Neural progenitor cell (in vitro differentiated cells): ENCODE measurements around the gene TTLL5. TPM values are rescaled to one million over a fixed set of nuclear protein-coding genes. Genes with fewer than 3 reads are reported as not detected.

Source experiments
- DNase-seq: peaks from one replicate; pipeline ENCODE4 v3.0.0-alpha.2; 2016; ENCODE audit warnings: low spot score
- H2AFZ ChIP-seq: fragments of 200-600 bp; sonication (generic); replicated peaks from 2 replicates; pipeline ENCODE4 v1.6.1; 2016; ENCODE audit warnings: antibody characterized with exemption
- H3F3A ChIP-seq: fragments of 200-600 bp; sonication (generic); 2 replicates; pipeline ENCODE4 v1.6.1; 2016; ENCODE audit warnings: antibody characterized with exemption, low read depth
- H3K27ac ChIP-seq: fragments of 200-600 bp; sonication (generic); 2 replicates; pipeline ENCODE4 v1.5.1; 2016; ENCODE audit warnings: mild to moderate bottlenecking
- H3K27me3 ChIP-seq: fragments of 200-600 bp; sonication (generic); 2 replicates; pipeline ENCODE4 v1.6.1; 2016; ENCODE audit warnings: mild to moderate bottlenecking, moderate library complexity
- H3K36me3 ChIP-seq: fragments of 200-600 bp; sonication (generic); 2 replicates; pipeline ENCODE4 v1.5.1; 2016
- H3K4me1 ChIP-seq: fragments of 200-600 bp; sonication (generic); 2 replicates; pipeline ENCODE4 v1.6.1; 2016; ENCODE audit warnings: mixed run types
- H3K4me2 ChIP-seq: fragments of 200-600 bp; sonication (generic); 2 replicates; pipeline ENCODE4 v1.6.1; 2016
- H3K4me3 ChIP-seq: fragments of 200-600 bp; sonication (generic); 2 replicates; pipeline ENCODE4 v1.5.1; 2016
- H3K79me2 ChIP-seq: fragments of 200-600 bp; sonication (generic); 2 replicates; pipeline ENCODE4 v1.6.1; 2016; ENCODE audit warnings: low read depth
- H3K9ac ChIP-seq: fragments of 200-600 bp; sonication (generic); 2 replicates; pipeline ENCODE4 v1.6.1; 2016
- H3K9me3 ChIP-seq: fragments of 200-600 bp; sonication (generic); 2 replicates; pipeline ENCODE4 v1.5.1; 2016; ENCODE audit warnings: low read depth
- H4K20me1 ChIP-seq: fragments of 200-600 bp; sonication (generic); 2 replicates; pipeline ENCODE4 v1.6.1; 2016; ENCODE audit warnings: low read depth
- H3K27ac Mint-ChIP-seq: 3 replicates; pipeline ENCODE4 v1.8.0; 2021; ENCODE audit warnings: mixed read lengths
- H3K27me3 Mint-ChIP-seq: 2 replicates; pipeline ENCODE4 v1.8.0; 2022; ENCODE audit warnings: low read depth, mild to moderate bottlenecking, inconsistent platforms, moderate library complexity, mixed read lengths; ENCODE audit not compliant: insufficient read depth
- H3K36me3 Mint-ChIP-seq: 3 replicates; pipeline ENCODE4 v1.8.0; 2021; ENCODE audit warnings: mixed read lengths
- H3K4me1 Mint-ChIP-seq: 3 replicates; pipeline ENCODE4 v1.8.0; 2021; ENCODE audit warnings: mixed read lengths
- H3K4me3 Mint-ChIP-seq: 3 replicates; pipeline ENCODE4 v1.8.0; 2021; ENCODE audit warnings: mild to moderate bottlenecking, moderate library complexity, mixed read lengths
- H3K9me3 Mint-ChIP-seq: 3 replicates; pipeline ENCODE4 v1.8.0; 2020; ENCODE audit warnings: mixed read lengths
- EZH2 ChIP-seq: fragments of 200-600 bp; sonication (generic); IDR thresholded peaks from 2 replicates; pipeline ENCODE4 v1.6.1; 2017; ENCODE audit warnings: antibody characterized with exemption, mild to moderate bottlenecking, moderate library complexity
- EZH2phosphoT487 ChIP-seq: fragments of 200-600 bp; sonication (generic); IDR thresholded peaks from 2 replicates; pipeline ENCODE4 v1.6.1; 2017; ENCODE audit warnings: antibody characterized with exemption
- total RNA-seq: library from RNA; depleted of rRNA; stranded (reverse); fragments of >200 nt; gene quantifications from 2 replicates; pipeline ENCODE4 v1.2.3, GENCODE V29; 2015; ENCODE audit warnings: low replicate concordance
- TF ChIP-seq, protein P1 (sequence below): fragments of 200-600 bp; sonication (generic); IDR thresholded peaks from 2 replicates; pipeline ENCODE4 v1.5.1; 2017; ENCODE audit warnings: antibody characterized with exemption, mild to moderate bottlenecking

The TTLL5 gene
- total RNA-seq, 1 donor from 2014 or later: 61.4 TPM

DNA sequence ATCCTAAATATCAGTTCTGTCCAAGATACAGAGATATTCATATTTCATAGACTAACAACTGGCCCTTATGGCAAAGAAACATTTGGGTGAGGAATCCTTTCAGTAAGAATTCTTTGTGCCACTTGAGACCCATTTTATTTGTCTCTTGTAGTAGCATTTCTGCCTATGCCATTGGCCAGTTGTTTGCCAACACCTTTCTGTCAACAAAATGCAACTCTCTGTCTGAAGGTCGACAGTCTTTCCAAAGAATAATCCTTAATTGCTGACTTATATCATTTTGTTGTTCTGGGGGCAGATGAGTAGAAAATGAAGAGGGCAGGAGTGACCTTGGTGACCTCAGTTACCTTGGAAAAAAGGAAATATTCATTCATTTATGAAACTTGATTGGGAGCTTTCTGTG, 335.4 kb downstream of the TTLL5 start:
- H3K4me2 ChIP-seq: no peak overlapping the region
- peaks cover 14% of the 10 kb centered on the region for H4K20me1 ChIP-seq
- no peak overlapping the region for H3K4me3 Mint-ChIP-seq
- TF ChIP-seq EZH2 (no peak), EZH2phosphoT487 (no peak)
- TF ChIP-seq, protein P1, sequence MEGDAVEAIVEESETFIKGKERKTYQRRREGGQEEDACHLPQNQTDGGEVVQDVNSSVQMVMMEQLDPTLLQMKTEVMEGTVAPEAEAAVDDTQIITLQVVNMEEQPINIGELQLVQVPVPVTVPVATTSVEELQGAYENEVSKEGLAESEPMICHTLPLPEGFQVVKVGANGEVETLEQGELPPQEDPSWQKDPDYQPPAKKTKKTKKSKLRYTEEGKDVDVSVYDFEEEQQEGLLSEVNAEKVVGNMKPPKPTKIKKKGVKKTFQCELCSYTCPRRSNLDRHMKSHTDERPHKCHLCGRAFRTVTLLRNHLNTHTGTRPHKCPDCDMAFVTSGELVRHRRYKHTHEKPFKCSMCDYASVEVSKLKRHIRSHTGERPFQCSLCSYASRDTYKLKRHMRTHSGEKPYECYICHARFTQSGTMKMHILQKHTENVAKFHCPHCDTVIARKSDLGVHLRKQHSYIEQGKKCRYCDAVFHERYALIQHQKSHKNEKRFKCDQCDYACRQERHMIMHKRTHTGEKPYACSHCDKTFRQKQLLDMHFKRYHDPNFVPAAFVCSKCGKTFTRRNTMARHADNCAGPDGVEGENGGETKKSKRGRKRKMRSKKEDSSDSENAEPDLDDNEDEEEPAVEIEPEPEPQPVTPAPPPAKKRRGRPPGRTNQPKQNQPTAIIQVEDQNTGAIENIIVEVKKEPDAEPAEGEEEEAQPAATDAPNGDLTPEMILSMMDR: no peak
- H3K9me3 ChIP-seq: no peaks in the 10 kb centered on the region
- no peak overlapping the region for H2AFZ ChIP-seq
- H3K4me1 Mint-ChIP-seq: no peaks in the 10 kb centered on the region
- H3K4me3 ChIP-seq: no peak overlapping the region
- DNase-seq: no peak
- H3K79me2 ChIP-seq: no peaks in the 10 kb centered on the region
- no peak overlapping the region for H3K9ac ChIP-seq
- no peaks in the 10 kb centered on the region for H3K9me3 Mint-ChIP-seq
- no peaks in the 10 kb centered on the region for H3K4me1 ChIP-seq
- H3F3A ChIP-seq: no peaks in the 10 kb centered on the region
- no peak overlapping the region for H3K27ac ChIP-seq
- peaks cover 3% of the 10 kb centered on the region for H3K27me3 Mint-ChIP-seq
- no peaks in the 10 kb centered on the region for H3K27me3 ChIP-seq
- H3K27ac Mint-ChIP-seq: no peak overlapping the region
- H3K36me3 Mint-ChIP-seq: peaks cover 38% of the 10 kb centered on the region
- no peaks in the 10 kb centered on the region for H3K36me3 ChIP-seq

DNA sequence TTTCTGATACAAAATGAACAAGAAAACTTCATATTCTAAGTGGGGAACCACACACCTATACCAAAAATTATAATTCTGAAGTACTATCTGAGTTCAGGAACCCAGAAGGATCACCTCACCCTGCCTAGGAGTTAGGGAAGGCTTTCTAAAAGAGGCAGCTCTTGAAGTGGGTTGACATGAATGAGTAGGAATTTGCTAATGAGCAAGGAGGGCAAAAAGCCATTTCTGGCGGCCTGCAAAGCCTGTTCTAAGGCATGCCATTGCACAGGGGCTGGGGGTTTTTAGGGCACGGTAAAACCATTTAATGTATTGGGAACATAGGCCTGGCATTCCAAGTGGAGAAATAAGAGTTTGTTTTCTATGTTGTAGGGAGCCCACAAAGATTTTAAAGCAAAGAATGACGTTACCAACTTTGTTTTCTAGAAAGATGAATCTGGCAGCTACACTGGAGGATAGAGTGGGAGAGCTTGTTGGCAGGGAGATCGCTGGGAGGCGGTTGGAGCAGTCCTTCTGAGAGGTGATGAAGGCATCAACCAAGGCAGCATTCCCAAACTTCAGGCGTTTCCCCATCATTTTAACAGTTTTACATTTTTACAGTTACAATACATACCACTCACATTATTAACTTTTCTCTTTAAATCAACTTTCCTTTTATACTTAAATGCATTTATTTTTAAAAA, 338.6 kb downstream of the TTLL5 start:
- Histone ChIP-seq H3K27me3 (no peaks in the 10 kb centered on the region), H3K79me2 (no peaks in the 10 kb centered on the region), H3F3A (no peaks in the 10 kb centered on the region), H3K9ac (no peak overlapping the region), H3K4me2 (no peak overlapping the region), H3K27ac (no peak overlapping the region), H2AFZ (no peak overlapping the region), H3K4me1 (no peaks in the 10 kb centered on the region), H4K20me1 (peaks cover 11% of the 10 kb centered on the region), H3K36me3 (peaks cover 6% of the 10 kb centered on the region), H3K4me3 (no peak overlapping the region), H3K9me3 (no peaks in the 10 kb centered on the region)
- Mint-ChIP-seq H3K9me3 (peaks cover 9% of the 10 kb centered on the region), H3K27ac (no peak overlapping the region), H3K4me1 (no peaks in the 10 kb centered on the region), H3K27me3 (peaks cover 3% of the 10 kb centered on the region), H3K36me3 (peaks cover 50% of the 10 kb centered on the region), H3K4me3 (no peak overlapping the region)
- DNase-seq: no peak
- no peak for TF ChIP-seq EZH2phosphoT487
- no peak for TF ChIP-seq EZH2

DNA sequence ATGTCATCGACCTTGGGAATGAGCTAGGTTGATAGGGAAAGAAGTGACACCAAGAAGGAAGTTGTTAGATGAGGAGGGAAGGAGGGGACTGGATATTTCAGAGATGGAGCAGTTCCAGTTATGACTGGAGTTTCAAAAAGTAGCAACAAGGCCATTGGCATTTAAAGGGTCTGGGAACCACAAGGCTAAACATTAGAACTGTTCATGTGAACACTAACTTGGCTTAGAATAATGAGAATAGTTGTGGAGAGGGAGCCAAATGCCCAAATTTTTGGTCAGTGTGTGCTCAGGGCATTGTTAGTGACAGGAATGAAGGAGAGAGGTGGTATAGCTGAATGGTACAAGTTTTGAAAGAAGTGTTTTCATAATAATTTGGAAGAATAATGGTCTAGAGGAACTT, 341.3 kb downstream of the TTLL5 start:
- no peaks in the 10 kb centered on the region for H3K4me1 ChIP-seq
- H3K36me3 Mint-ChIP-seq: peaks cover 69% of the 10 kb centered on the region
- H3K36me3 ChIP-seq: peaks cover 11% of the 10 kb centered on the region
- no peak overlapping the region for H3K9ac ChIP-seq
- H3K4me1 Mint-ChIP-seq: peaks cover 2% of the 10 kb centered on the region
- no peak overlapping the region for H3K4me2 ChIP-seq
- H3K27ac Mint-ChIP-seq: no peak overlapping the region
- H3K4me3 Mint-ChIP-seq: no peak overlapping the region
- H4K20me1 ChIP-seq: no peaks in the 10 kb centered on the region
- H3K27me3 ChIP-seq: no peaks in the 10 kb centered on the region
- H3K27ac ChIP-seq: no peak overlapping the region
- no peak overlapping the region for H2AFZ ChIP-seq
- DNase-seq: no peak
- H3F3A ChIP-seq: no peaks in the 10 kb centered on the region
- H3K4me3 ChIP-seq: no peak overlapping the region
- no peaks in the 10 kb centered on the region for H3K79me2 ChIP-seq
- H3K27me3 Mint-ChIP-seq: peaks cover 3% of the 10 kb centered on the region
- H3K9me3 ChIP-seq: no peaks in the 10 kb centered on the region
- TF ChIP-seq EZH2phosphoT487 (no peak), EZH2 (no peak)
- TF ChIP-seq, protein P1: no peak
- H3K9me3 Mint-ChIP-seq: peaks cover 16% of the 10 kb centered on the region

Other genes starting within 250 kb of the TTLL5 start
- gene JDP2, start 233.2 kb upstream of the TTLL5 start, total RNA-seq: 2.5 and 8.4 TPM in 2 replicates
- gene BATF, start 138.8 kb upstream of the TTLL5 start, total RNA-seq: not detected in 2 replicates
- 1.7 and 2.8 TPM in 2 replicates for gene FLVCR2, start 82.6 kb upstream of the TTLL5 start, total RNA-seq
- gene ERG28, start 370 bp upstream of the TTLL5 start, total RNA-seq: 29.3 and 31.2 TPM in 2 replicates